Fibroblast of lung (primary cell): Measurements from ENCODE around the gene FYN. TPM values are rescaled to one million over a fixed set of nuclear protein-coding genes. Genes with fewer than 3 reads are reported as not detected.

Experiments used
- DNase-seq, 2 donors: peaks; one replicate each; pipeline versions ENCODE4 v3.0.0 to v3.0.0-alpha.2; 2010; ENCODE audit warnings: low read depth in 2 of 2
- H2AFZ ChIP-seq: 2 replicates; pipeline ENCODE4 v1.5.1; 2012; ENCODE audit warnings: low read length, control low read depth, inconsistent platforms
- H3K27ac ChIP-seq: 2 replicates; pipeline ENCODE4 v1.5.1; 2011; ENCODE audit warnings: low read length, control low read depth; ENCODE audit not compliant: insufficient read depth
- H3K27me3 ChIP-seq: 2 replicates; pipeline ENCODE4 v1.5.1; 2011; ENCODE audit warnings: mild to moderate bottlenecking, low read length; ENCODE audit not compliant: control insufficient read depth, insufficient read depth
- H3K36me3 ChIP-seq: 2 replicates; pipeline ENCODE4 v1.5.1; 2011; ENCODE audit warnings: low read length; ENCODE audit not compliant: control insufficient read depth, insufficient read depth
- H3K4me1 ChIP-seq: 2 replicates; pipeline ENCODE4 v1.5.1; 2011; ENCODE audit warnings: low read length; ENCODE audit not compliant: control insufficient read depth, insufficient read depth; ENCODE audit errors: extremely low read depth
- H3K4me2 ChIP-seq: 2 replicates; pipeline ENCODE4 v1.5.1; 2011; ENCODE audit warnings: low read length, control low read depth; ENCODE audit not compliant: insufficient read depth; ENCODE audit errors: extremely low read depth
- H3K4me3 ChIP-seq, 4 experiments: fragments of 200-600 bp in 1 of 4; sonication (generic) in 1 of 4; replicated peaks in 1 of 4; 2 replicates each; pipeline ENCODE4 v1.5.1; 2011 to 2016; ENCODE audit warnings: low read length in 4 of 4, low read depth in 3 of 4, mild to moderate bottlenecking in 3 of 4, control low read depth in 2 of 4, inconsistent platforms in 1 of 4, mixed read lengths in 1 of 4; ENCODE audit not compliant: insufficient read depth in 1 of 4; ENCODE audit errors: control extremely low read depth in 1 of 4
- H3K79me2 ChIP-seq: 2 replicates; pipeline ENCODE4 v1.5.1; 2012; ENCODE audit warnings: mild to moderate bottlenecking, low read length, inconsistent platforms; ENCODE audit not compliant: control insufficient read depth, insufficient read depth
- H3K9ac ChIP-seq: 2 replicates; pipeline ENCODE4 v1.5.1; 2011; ENCODE audit warnings: mild to moderate bottlenecking, low read length, control low read depth; ENCODE audit not compliant: insufficient read depth
- H3K9me3 ChIP-seq: 2 replicates; pipeline ENCODE4 v1.5.1; 2012; ENCODE audit warnings: low read depth, low read length; ENCODE audit not compliant: control insufficient read depth, insufficient read depth
- H4K20me1 ChIP-seq: 2 replicates; pipeline ENCODE4 v1.5.1; 2011; ENCODE audit warnings: low read length; ENCODE audit not compliant: control insufficient read depth, insufficient read depth; ENCODE audit errors: extremely low read depth
- CTCF ChIP-seq, 2 donors: IDR thresholded peaks in 1 of 2; conservative IDR thresholded peaks in 1 of 2; 1 replicate in 1 of 2; 2 replicates in 1 of 2; pipeline ENCODE4 v1.5.1; 2011 to 2012; ENCODE audit warnings: low read length in 2 of 2, control low read depth in 1 of 2, inconsistent platforms in 1 of 2, low read depth in 1 of 2, mild to moderate bottlenecking in 1 of 2
- EZH2 ChIP-seq: IDR thresholded peaks from 2 replicates; pipeline ENCODE4 v1.5.1; 2012; ENCODE audit warnings: low read length, control low read depth, mild to moderate bottlenecking; ENCODE audit errors: missing control alignments
- polyA plus RNA-seq, 2 donors: library from polyadenylated mRNA; depleted of rRNA in 1 of 2; stranded (reverse) in 1 of 2; unstranded in 1 of 2; fragments of >200 nt; gene quantifications; 2 replicates each; pipeline ENCODE4 v1.2.1, GENCODE V29; 2011 to 2012; ENCODE audit warnings: missing spikeins in 1 of 2
- total RNA-seq: library from RNA; depleted of rRNA; stranded (reverse); fragments of >200 nt; gene quantifications from 2 replicates; pipeline ENCODE4 v1.2.1, GENCODE V29; 2014

The FYN gene
- total and polyA plus RNA-seq, 2 donors (not counting 1 experiment from before 2014, with no cell fraction given) = 64.7 TPM

GRCh38 chr6:111812060-111813038 lies 60.9 kb downstream of the FYN start:
- DNase-seq = peak in 1 of 2 donors; percentile 75
- Histone ChIP-seq H3K27ac (no peak overlapping the region), H4K20me1 (no peaks in the 10 kb centered on the region), H3K9ac (no peak overlapping the region), H3K4me1 (no peaks in the 10 kb centered on the region), H3K4me3 (no peak overlapping the region), H3K27me3 (no peaks in the 10 kb centered on the region), H2AFZ (no peak overlapping the region), H3K4me2 (no peak overlapping the region), H3K9me3 (no peaks in the 10 kb centered on the region), H3K36me3 (no peaks in the 10 kb centered on the region), H3K79me2 (no peaks in the 10 kb centered on the region)
- TF ChIP-seq EZH2 = no peak
- TF ChIP-seq CTCF (conservative IDR thresholded peaks at IDR 0.05 in 1 of 2, IDR thresholded peaks at IDR 0.05 in 1 of 2; ENCODE audit: low read depth in 1 of 2, low read length in 2 of 2) = no peak

GRCh38 chr6:111810294-111811131 lies 62.7 kb downstream of the FYN start:
- Histone ChIP-seq H3K27me3 (no peaks in the 10 kb centered on the region), H3K9ac (no peak overlapping the region), H3K9me3 (no peaks in the 10 kb centered on the region), H3K4me1 (peaks cover 8% of the 10 kb centered on the region), H4K20me1 (no peaks in the 10 kb centered on the region), H3K79me2 (no peaks in the 10 kb centered on the region), H3K27ac (no peak overlapping the region), H3K4me3 (no peak overlapping the region), H3K4me2 (no peak overlapping the region), H3K36me3 (no peaks in the 10 kb centered on the region), H2AFZ (no peak overlapping the region)
- TF ChIP-seq CTCF (conservative IDR thresholded peaks at IDR 0.05 in 1 of 2, IDR thresholded peaks at IDR 0.05 in 1 of 2; ENCODE audit: low read depth in 1 of 2, low read length in 2 of 2) = no peak
- no peak for TF ChIP-seq EZH2
- DNase-seq = peak in 1 of 2 donors; percentile 55

- no peaks in the 10 kb centered on the region for H3K27me3 ChIP-seq
- DNase-seq = no peak
- H3K9me3 ChIP-seq = no peaks in the 10 kb centered on the region
- no peak overlapping the region for H3K4me2 ChIP-seq
- H3K4me1 ChIP-seq = peaks cover 14% of the 10 kb centered on the region
- no peak for TF ChIP-seq CTCF (conservative IDR thresholded peaks at IDR 0.05 in 1 of 2, IDR thresholded peaks at IDR 0.05 in 1 of 2; ENCODE audit: low read depth in 1 of 2, low read length in 2 of 2)
- TF ChIP-seq EZH2 = no peak
- no peaks in the 10 kb centered on the region for H3K79me2 ChIP-seq
- no peaks in the 10 kb centered on the region for H4K20me1 ChIP-seq
- H3K4me3 ChIP-seq = no peak overlapping the region
- no peaks in the 10 kb centered on the region for H3K36me3 ChIP-seq
- H3K27ac ChIP-seq = no peak overlapping the region
- H3K9ac ChIP-seq = no peak overlapping the region
- H2AFZ ChIP-seq = no peak overlapping the region
These were observed 63.5 kb downstream of the FYN start for GRCh38 chr6:111809766-111810165.
